GM18502 (cell line): ENCODE measurements around the gene SHROOM2.

Experiments
- ATAC-seq: cut with Tn5 transposase; IDR thresholded peaks from one replicate; pipeline ENCODE4 v1.9.1; 2021; ENCODE audit warnings: mild to moderate bottlenecking; ENCODE audit not compliant: unreplicated experiment, poor library complexity

The SHROOM2 gene

DNA sequence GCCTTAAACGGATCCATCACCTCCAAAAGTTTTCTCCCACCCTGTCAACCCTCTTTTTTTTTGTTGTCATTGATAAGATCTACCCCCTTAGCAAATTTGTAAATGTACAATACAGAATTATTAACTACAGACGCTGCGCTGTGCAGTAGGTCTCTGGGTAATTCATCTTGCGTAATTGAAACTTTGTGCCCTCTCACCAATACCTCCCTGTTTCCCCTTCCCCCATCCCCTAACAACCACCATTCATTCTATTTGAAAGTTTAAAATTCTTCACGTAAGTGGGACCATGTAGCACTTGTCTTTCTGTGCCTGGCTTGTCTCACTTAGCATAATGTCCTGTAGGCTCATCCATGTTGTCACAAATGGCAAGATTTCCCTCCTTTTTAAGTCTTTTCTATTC is 135.2 kb downstream of the SHROOM2 start:
- no peak for ATAC-seq

- ATAC-seq: no peak
Observed at GRCh38 chrX:9923357-9923756, 137.1 kb downstream of the SHROOM2 start.

- no peak for ATAC-seq
Observed at GRCh38 chrX:9926002-9926401, 139.8 kb downstream of the SHROOM2 start.

DNA sequence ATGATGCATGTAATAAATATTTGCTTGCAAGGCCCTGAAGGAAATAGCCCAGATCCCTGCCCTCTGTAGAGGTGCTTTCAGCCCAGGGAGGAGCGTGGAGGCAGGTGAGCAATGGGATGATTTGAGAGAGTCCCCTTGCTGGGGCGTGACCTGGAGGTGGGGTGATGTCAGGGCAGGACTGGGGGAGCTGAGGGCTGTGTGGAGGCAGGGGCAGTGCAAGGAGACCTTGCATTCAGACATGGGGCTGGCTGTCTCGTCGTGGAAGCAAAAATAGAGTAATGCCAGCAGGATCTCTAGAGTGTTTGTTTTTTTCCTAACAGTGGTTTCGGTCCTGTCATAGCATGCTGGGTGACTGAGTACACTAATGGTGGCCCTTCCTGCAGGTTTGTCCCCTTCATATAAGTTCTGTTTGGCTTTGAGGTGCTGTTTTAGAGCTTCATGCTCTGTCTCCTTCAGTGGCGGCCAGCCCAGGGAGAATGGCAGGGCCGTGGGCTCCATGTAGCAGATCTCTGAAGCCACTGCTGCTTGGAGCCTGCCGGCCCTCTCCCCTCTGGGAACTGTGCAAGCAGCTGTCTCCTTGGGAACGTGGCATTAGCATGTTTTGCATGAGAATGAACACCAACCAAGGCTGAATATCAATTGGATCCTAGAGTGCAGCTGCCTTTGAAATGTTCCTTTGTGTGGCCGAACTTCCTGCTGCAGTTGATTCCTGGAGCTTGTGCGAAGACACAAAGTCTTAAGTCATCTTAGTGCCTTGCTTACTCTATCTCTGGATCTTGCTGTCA is 141.7 kb downstream of the SHROOM2 start:
- no peak for ATAC-seq

DNA sequence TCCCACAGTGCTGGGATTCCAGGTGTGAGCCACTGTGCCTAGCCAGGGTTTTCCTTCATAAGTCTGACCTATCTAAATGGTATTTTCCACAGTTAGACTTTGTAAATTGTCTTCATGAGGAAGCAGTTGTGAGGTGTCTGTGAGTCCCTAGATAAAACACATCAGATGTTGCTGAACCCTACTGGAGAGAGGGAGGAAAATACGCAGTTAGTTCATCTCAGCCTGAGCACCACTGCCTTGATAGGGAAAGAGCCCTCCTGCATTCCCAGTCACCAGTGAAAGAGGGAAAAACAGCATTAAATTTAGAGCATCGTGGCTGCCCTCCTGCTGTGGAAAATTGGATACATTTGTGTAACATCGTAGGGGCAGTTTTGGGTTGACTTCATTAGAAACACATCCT is 149.2 kb downstream of the SHROOM2 start:
- ATAC-seq: no peak

GRCh38 chrX:9937761-9938160 is 151.5 kb downstream of the SHROOM2 start:
- no peak for ATAC-seq

GRCh38 chrX:9938516-9938915 is 152.3 kb downstream of the SHROOM2 start:
- ATAC-seq: no peak

GRCh38 chrX:9940421-9940820 is 154.2 kb downstream of the SHROOM2 start:
- ATAC-seq: no peak

- ATAC-seq: peak; percentile 97
Observed at GRCh38 chrX:9942086-9942485, 155.9 kb downstream of the SHROOM2 start.

DNA sequence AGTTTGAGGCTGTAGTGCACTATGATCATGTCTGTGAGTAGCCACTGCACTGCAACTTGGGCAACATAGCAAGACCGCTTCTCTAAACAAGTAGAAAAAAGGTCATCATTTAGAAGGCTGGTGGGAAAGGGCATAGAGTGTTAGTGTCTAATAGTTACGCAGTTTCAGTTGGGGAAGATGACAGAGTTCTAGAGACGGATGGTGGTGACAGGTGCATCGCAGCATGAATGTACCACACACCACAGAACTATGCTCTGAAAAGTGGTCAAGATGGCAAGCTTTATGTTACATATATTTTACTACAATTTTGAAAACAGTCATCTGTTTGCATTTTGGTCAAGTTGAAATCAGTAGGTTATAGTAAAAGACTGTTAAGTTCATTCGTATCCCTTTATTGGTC is 157.2 kb downstream of the SHROOM2 start:
- no peak for ATAC-seq

- ATAC-seq: no peak
Observed at GRCh38 chrX:9947131-9947794, 161.0 kb downstream of the SHROOM2 start.

DNA sequence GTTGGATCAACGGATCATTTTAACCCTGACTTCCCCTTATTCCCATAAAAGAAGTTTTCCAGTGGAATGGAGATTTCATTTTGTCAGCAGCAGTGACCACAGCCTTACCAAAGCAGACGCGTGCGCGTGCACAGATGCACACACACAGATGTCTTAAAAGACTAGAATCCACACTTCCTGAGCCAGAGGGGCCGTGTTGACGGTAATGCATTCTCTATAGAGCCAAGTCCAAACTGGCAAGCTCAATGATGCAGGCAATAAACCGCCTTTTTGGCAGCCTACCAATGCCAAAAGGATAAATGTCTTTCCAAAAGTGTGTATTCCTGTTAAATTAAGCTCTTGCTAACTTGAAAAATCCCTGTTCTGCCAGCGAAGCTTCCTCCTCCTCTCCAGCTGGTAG is 162.2 kb downstream of the SHROOM2 start:
- ATAC-seq: no peak

DNA sequence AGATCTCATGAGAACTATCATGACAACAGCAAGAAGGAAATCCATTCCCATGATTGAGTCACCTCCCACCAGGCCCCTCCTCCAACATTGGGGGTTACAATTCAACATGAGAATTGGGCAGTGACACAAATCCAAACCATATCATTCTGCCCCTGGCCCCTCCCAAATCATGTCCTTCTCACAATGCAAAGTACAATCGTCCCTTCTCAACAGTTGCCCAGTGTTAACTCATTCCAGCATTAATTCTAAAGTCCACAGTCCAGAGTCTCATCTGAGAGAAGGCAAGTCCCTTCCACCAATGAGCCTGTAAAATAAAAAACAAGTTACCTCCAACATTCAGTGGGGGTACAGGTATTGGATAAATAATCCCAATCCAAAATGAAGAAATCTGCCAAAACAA is 166.1 kb downstream of the SHROOM2 start:
- ATAC-seq: no peak

DNA sequence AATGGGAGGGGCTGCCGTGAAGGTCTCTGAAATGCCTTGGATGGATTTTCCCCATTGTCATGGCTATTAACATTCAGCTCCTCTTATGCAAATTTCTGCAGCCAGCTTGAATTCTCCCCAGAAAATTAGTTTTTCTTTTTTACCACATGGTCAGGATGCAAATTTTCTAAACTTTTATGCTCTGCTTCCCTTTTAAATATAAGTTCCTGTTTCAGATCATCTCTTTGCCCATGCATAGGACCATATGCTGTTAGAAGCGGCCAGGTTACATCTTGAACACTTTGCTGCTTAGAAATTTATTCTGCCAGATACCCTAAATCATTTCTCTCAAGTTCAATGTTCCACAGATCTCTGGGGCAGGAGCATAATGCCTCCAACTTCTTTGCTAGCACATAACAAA is 167.2 kb downstream of the SHROOM2 start:
- no peak for ATAC-seq

DNA sequence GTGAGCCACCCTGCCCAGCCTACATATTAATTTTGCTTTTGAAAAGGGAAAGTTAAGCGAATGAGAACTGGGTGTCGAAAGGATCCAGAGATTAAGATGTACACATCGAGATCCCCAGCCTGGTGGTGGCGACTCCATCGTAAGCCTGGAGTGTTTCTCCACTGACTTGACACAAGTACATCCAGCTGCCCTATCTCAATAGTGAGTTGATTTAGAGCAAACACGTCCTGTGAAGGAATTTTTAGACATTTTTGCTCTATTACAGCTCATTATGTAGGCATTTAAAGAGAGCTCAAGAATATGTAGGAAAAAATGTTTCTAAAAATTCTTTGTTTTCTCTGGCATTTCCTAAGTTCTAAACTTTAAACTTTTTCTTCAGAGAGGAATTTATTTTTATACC is 169.3 kb downstream of the SHROOM2 start:
- ATAC-seq: no peak

- ATAC-seq: no peak
Observed at GRCh38 chrX:9957743-9958142, 171.5 kb downstream of the SHROOM2 start.

DNA sequence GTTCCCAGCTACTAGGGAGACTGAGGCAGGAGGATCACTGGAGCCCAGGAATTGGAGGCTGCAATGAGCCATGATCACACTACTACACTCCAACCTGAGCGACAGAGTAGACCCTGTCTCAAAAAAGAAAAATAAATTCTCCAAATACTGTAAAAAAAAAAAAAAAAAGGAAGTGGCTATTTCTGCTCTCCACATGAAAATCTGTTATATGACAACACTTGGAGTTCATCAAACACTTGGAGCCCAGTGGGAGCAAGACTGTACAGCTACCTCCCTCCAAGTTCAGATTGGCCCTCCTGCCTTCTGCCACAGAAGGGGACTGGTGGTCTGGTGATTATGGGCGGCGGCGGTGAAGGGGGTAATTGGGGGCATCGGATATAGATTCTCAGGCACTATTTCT is 172.0 kb downstream of the SHROOM2 start:
- ATAC-seq: no peak

GRCh38 chrX:9961750-9962149 is 175.5 kb downstream of the SHROOM2 start:
- no peak for ATAC-seq

DNA sequence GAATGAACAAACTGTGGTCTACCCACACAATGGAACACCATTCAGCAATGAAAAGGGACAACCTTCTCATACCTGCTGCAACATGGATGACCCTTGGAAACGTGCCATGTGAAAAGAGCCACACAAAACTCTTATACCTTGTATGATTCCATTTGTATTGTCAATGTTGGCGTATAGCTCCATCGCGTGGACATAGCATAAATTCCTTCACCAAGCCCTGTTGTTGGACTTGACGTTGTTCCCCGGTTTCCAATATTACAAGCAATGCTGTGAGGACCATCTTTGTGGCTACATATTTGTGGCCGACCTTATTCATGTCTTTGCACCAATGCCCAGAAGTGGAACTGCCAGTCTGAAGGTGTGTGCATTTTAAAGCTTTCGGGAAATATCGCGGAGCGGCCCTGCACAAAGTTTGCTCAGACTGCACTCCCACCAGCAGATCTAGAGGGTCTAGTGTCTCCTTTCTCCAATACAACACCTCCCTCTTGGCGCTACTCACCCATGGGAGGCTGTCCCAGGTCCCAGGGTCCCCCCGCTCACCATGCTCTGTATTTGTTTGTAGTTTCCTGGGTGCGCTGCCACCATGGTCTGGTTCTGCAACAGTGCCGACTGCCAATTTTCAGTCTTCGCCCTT is 180.7 kb downstream of the SHROOM2 start, which contains the start of gene CLDN34:
TSS of gene CLDN34 (plus strand) at position 584 of the 634 bp plus-strand sequence. CDS start at position 584, 0 bp downstream.
- ATAC-seq: no peak

DNA sequence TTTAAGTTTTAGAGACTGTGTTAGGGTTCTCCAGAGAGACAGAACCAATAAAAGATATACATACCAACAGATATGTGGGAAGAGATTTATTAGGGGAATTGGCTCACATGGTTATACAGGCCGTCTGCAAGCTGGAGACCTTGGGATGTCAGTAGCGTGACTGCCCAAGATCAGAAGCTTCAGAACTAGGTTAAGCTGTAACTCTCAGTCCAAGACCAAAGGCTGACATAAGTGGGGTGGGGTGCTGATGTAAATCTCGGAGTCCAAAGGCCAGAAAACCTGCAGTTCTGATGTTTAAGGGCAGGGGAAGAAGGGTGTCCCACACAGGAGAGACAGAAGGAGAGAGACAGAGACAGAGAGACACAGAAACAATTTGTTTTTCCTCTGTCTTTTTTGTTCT is 191.4 kb downstream of the SHROOM2 start:
- ATAC-seq: no peak

DNA sequence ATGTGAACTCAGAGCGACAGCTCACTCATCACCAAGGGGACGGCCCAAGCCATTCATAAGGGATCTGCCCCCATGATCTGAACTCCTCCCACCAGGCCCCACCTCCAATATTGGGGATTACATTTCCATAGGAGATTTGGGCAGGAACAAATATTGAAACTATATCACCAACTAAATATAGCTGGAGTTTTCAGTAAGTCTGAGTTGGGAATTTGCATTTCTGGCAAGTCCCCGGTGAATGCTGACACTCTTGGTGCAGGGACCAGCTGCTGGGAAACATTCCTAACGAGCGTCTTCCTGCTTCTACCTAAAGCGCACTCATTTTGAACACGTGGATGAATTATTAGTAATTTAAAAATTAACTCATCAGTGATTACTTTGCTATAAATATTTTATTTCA is 194.2 kb downstream of the SHROOM2 start:
- ATAC-seq: no peak
